Fibroblast of lung (primary cell): ENCODE measurements around the gene TMEM154.

Source experiments
- EZH2 ChIP-seq: IDR thresholded peaks from 2 replicates; pipeline ENCODE4 v1.5.1; 2012; ENCODE audit warnings: low read length, control low read depth, mild to moderate bottlenecking; ENCODE audit errors: missing control alignments
- TF ChIP-seq, protein P1 (sequence below), 2 donors: IDR thresholded peaks in 1 of 2; conservative IDR thresholded peaks in 1 of 2; 1 replicate in 1 of 2; 2 replicates in 1 of 2; pipeline ENCODE4 v1.5.1; 2011 to 2012; ENCODE audit warnings: low read length in 2 of 2, control low read depth in 1 of 2, inconsistent platforms in 1 of 2, low read depth in 1 of 2, mild to moderate bottlenecking in 1 of 2

DNA sequence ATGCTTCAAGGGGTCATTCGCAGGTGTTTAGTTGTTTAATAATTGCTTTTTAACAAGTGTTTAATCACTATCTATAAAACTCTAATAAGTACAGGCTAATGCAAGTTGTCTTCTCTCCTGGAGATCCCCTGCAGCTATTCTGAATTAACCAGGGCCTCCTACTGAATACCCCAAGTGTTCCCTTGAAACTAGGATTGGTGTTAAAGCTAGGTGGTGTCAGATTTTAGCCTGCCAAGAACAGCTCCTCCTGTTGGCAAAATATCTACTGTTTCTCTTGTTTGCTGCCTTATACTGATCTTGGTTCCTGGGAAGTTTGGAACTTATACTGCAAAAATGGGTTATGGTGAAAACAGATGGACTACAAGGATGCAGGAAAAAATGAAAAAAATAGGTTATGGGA is 26.1 kb upstream of the TMEM154 start:
- TF ChIP-seq, protein P1, sequence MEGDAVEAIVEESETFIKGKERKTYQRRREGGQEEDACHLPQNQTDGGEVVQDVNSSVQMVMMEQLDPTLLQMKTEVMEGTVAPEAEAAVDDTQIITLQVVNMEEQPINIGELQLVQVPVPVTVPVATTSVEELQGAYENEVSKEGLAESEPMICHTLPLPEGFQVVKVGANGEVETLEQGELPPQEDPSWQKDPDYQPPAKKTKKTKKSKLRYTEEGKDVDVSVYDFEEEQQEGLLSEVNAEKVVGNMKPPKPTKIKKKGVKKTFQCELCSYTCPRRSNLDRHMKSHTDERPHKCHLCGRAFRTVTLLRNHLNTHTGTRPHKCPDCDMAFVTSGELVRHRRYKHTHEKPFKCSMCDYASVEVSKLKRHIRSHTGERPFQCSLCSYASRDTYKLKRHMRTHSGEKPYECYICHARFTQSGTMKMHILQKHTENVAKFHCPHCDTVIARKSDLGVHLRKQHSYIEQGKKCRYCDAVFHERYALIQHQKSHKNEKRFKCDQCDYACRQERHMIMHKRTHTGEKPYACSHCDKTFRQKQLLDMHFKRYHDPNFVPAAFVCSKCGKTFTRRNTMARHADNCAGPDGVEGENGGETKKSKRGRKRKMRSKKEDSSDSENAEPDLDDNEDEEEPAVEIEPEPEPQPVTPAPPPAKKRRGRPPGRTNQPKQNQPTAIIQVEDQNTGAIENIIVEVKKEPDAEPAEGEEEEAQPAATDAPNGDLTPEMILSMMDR (conservative IDR thresholded peaks at IDR 0.05 in 1 of 2, IDR thresholded peaks at IDR 0.05 in 1 of 2; ENCODE audit: low read depth in 1 of 2, low read length in 2 of 2): no peak
- no peak for TF ChIP-seq EZH2
